Fibroblast of skin of right quadriceps (primary cell): ENCODE measurements around the gene PHF13.

Source experiments
- DNase-seq: peaks from one replicate; pipeline ENCODE4 v3.0.0-alpha.2; 2013

The PHF13 gene

GRCh38 chr1:6602669-6603237, 10.8 kb upstream of the PHF13 start, which contains the start of gene KLHL21:
Gene KLHL21 (minus strand): TSS chr1:6602869. CDS start chr1:6602817, 52 bp downstream.
- DNase-seq: peak; percentile 92

DNA sequence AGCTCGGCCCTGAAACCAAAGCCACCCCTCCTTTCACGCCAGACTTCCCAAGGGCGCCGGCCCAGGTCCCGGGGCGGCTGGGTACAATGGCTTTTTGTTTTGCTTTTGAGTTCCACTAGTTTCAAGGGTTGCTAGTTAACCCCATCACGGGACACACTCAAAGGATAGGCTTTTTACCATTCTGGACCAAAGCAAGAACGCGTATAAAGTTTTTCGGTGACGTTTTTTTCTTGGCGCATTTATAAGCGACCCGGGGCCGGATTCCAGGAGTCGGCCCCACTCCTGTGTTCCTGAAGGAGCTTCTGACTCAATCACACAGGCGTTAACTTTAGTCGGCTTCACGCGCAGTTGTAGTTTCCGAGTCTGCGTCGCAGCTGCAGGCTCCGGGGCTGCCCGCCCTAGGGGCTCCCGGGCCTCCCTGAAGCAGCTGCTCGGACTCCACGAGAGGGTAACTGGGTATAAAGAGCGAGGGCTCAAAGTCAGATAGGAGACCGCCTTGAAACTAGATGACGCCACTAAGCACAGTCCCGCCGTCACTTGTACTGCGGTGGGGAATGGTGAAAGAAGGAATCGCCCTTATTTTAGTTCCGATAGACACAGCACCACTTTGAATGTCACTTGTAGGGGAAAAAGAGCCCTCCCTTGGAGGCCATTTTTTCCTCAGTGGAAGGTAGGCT, 10.2 kb upstream of the PHF13 start:
- peak; percentile 81 for DNase-seq

GRCh38 chr1:6603915-6604558, 9.5 kb upstream of the PHF13 start:
- DNase-seq: peak; percentile 88

DNA sequence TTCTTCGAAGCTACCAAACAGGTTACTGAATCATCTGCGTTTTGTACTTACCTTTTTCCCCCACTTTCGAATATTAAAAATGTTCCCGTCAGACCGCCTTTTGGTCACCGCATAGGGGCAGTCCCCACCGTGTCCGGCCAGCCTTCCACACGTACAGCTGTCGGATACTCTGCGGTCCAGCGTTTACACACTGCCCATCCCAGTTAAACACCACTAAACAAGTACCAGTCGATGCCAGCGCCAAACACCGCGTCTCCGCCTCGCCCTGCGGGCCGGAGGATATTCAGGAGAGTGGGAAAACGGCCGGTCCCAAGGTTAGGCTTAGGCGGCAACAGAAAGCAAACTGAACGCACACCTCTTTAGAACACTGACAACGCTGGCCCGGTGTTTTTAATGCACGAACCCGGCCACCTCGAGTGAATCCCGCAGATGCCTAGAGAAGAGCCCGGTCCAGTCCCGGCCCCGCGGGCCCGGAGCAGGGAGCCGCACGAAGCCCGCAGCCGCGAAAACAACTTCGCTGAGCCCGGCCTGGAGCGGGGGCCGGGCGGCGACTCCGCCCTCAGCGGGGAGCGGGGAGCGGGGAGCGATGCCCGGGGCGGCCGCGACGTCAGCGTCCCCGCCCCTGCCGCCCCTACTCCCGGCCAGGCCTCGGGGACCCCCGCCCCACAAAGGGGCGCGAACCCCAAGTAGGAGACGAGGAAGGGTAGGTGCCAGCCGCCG, 730 bp upstream of the PHF13 start:
- no peak for DNase-seq

- DNase-seq: peak; percentile 51
Observed at GRCh38 chr1:6614019-6614928, 743 bp downstream of the PHF13 start.

GRCh38 chr1:6614929-6615785, 1.6 kb downstream of the PHF13 start:
- DNase-seq: no peak

GRCh38 chr1:6619045-6619444, 5.5 kb downstream of the PHF13 start:
- DNase-seq: no peak

DNA sequence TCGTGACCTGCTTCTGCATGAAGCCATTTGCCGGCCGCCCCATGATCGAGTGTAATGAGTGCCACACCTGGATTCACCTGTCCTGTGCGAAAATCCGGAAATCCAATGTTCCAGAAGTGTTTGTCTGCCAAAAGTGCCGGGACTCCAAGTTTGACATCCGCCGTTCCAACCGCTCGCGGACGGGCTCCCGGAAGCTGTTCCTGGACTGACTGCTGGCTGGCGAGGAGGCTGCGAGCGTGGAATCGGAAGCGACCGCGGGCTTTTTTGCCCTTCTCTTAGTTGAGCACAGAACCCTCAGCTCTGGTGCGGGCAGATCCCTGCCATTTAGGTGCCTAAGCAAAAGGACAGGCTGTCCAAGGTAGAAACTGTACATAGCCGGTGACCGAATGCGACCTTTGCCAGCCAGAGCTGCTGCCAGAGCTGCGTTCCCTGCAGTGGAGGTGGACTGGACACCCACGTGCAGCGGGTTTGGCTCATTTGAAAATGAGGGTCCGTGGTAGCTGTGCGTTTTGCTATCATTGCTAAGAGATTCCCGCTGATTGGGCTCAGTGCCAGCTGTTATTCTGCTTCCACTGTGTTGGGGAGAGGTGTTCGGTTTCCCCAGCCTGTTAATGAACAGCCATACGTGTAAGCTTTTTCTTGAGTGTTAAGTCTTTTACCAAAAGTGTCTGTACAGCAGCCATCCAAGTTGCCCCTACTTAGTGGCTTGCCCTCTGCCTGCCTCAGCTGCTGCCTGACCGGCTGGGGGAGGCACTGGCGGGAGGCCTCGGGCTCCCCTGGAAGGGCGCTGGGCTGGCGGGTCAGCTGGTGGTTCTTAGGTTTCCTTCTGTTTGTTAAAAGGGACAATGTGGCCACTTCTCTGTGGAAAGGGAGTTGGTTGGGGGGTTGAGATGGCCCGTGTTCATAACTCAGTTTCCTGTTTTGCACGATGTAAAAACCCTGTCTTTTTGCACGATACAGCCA, 8.2 kb downstream of the PHF13 start:
- DNase-seq: no peak

GRCh38 chr1:6622396-6623152, 9.0 kb downstream of the PHF13 start:
- no peak for DNase-seq

DNA sequence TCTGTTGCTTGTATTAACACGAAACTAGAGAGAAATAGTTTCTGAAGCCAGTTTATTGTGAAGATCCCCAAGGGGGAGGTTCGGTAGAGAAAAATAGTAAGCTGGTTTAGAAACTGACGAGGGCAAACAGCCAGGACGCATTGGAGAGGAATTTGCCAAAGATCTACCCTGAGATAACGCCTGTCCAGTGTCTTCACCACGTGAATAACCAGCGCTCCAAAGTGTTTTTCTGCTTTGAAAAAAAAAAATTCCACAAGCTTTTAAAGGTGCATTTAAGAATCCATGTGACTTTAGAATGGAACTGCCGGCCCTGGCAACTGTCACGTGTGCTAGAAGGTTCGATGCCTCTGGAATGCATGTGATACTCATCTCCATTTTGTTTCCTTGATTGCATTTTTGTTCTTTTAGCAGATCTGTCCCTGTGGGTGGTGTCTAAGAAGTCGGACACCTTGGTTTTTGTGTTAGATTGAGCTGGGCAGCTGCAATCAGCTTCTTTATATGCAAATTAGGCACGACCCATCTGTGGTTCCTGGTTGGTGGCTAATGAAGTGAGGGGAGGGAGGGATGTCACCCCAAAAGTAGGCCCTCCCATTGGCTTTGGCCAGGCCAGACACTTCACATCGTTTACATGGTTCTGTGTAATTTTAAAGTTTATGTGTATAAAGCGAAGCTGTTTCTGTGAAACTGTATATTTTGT, 9.9 kb downstream of the PHF13 start:
- no peak for DNase-seq

GRCh38 chr1:6624710-6625583, 11.4 kb downstream of the PHF13 start, which contains the start of gene THAP3:
Gene THAP3 (plus strand): TSS chr1:6624868. CDS start chr1:6625219, 351 bp downstream.
- peak; percentile 84 for DNase-seq

DNA sequence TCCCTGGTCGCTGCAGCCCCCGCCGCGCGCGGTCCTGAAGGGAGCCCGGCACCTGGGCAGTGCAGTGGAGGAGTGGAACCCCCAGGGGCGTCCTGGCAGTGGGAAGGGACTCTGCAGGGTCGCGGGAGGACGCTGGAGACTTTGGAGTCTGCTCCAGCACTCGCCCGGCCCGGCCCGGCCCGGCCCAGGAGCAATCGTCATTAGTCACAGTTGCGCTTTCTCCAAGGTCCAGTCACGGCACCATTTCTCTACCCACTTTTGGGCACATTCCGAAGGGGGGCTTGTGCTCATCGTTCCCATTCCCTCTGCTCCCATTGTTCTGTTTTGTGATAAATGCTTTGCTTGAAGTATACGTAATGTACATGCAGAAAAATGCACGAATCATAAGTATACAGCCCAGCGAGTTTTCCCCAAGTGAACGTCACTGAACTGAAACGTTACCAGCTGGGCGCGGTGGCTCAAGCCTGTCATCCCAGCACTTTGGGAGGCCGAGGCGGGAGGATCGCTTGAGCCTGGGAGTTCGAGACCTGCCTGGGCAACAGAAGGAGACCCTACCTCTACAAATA, 12.1 kb downstream of the PHF13 start:
- DNase-seq: peak; percentile 71

DNA sequence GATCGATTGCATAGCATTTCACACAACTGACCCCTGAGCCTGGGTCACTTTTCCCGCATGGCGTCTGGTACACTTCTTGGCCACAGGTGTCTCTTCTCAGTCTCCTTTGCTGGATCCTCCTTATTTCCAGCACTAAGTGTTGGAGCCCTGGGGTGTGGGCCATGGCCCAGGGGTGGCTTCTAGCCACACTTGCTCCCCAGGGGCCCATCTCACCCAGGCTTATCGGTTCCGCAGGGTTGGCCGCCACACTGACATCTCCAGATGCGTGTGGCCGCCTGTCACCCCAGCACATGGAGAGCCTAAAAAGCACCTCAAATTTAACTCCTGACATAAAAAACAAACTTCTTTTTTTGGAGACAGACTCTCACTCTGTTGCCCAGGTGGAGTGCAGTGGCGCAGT, 13.5 kb downstream of the PHF13 start:
- no peak for DNase-seq

GRCh38 chr1:6627841-6628545, 14.5 kb downstream of the PHF13 start:
- no peak for DNase-seq

GRCh38 chr1:6628971-6629479, 15.5 kb downstream of the PHF13 start:
- DNase-seq: no peak

- DNase-seq: no peak
Observed at GRCh38 chr1:6630027-6630426, 16.5 kb downstream of the PHF13 start.
